Panc1 (cell line): ENCODE results near the gene SLC31A2. TPM values are rescaled to one million over a fixed set of nuclear protein-coding genes. Genes with fewer than 3 reads are reported as not detected.

Source experiments
- ATAC-seq: fragments of 200-7000 bp; cut with Tn5 transposase; 2 replicates; pipeline ENCODE4 v1.9.1; 2020; ENCODE audit warnings: mild to moderate bottlenecking, moderate library complexity
- BruUV-seq: library from RNA; stranded (reverse); fragments of 400-500 nt; replicated peaks from 2 replicates; lab custom pipeline; 2021; lab: Mats Ljungman, UMichigan
- CTCF ChIA-PET: fragments of 300-600 bp; sonication (Branson Sonifier 250); formaldehyde crosslinking; loops from one replicate; lab custom pipeline; 2022; ENCODE audit warnings: antibody characterized with exemption; lab: Charles Lee
- POLR2A ChIA-PET: fragments of 300-600 bp; sonication (Branson Sonifier 250); formaldehyde crosslinking; loops from one replicate; lab custom pipeline; 2022; ENCODE audit warnings: antibody characterized with exemption; lab: Charles Lee
- DNase-seq: peaks from one replicate; pipeline ENCODE4 v3.0.0-alpha.2; 2010; ENCODE audit warnings: low read depth, low spot score
- H3K27ac ChIP-seq: 2 replicates; pipeline ENCODE4 v1.5.1; 2011; ENCODE audit warnings: mild to moderate bottlenecking, low read length, inconsistent platforms
- H3K27me3 ChIP-seq: fragments of 200-500 bp; sonication (Bioruptor generic); 2 replicates; pipeline ENCODE4 v1.6.0; 2014; ENCODE audit warnings: low read length, inconsistent platforms; ENCODE audit not compliant: control insufficient read depth, insufficient read depth
- H3K36me3 ChIP-seq: fragments of 200-500 bp; sonication (Bioruptor generic); 2 replicates; pipeline ENCODE4 v1.5.1; 2014; ENCODE audit warnings: inconsistent platforms, mild to moderate bottlenecking, low read length, moderate library complexity; ENCODE audit not compliant: control insufficient read depth, insufficient read depth
- H3K4me1 ChIP-seq: 2 replicates; pipeline ENCODE4 v1.5.1; 2011; ENCODE audit warnings: inconsistent platforms, mild to moderate bottlenecking, low read length, moderate library complexity; ENCODE audit not compliant: control insufficient read depth, insufficient read depth
- H3K4me3 ChIP-seq, 2 experiments: 2 replicates each; pipeline ENCODE4 v1.5.1; 2011 to 2012; ENCODE audit warnings: low read depth in 2 of 2, low read length in 2 of 2, mild to moderate bottlenecking in 2 of 2, inconsistent platforms in 1 of 2, moderate library complexity in 1 of 2
- H3K9me3 ChIP-seq: fragments of 200-500 bp; sonication (Bioruptor generic); 2 replicates; pipeline ENCODE4 v1.5.1; 2014; ENCODE audit warnings: low read depth, mild to moderate bottlenecking, inconsistent platforms, low read length, moderate library complexity; ENCODE audit not compliant: control insufficient read depth, insufficient read depth
- CTCF ChIP-seq: fragments of 450-650 bp; IDR thresholded peaks from 2 replicates; pipeline ENCODE4 v1.5.1; 2017; ENCODE audit warnings: mild to moderate bottlenecking
- POLR2AphosphoS5 ChIP-seq: IDR thresholded peaks from 2 replicates; pipeline ENCODE4 v1.6.1; 2012; ENCODE audit warnings: mild to moderate bottlenecking, low read depth, low read length, moderate library complexity
- REST ChIP-seq, 2 experiments: IDR thresholded peaks; 2 replicates each; pipeline ENCODE4 v1.6.1; 2011 to 2012; ENCODE audit warnings: low read depth in 2 of 2, control low read depth in 1 of 2, low read length in 1 of 2, mild to moderate bottlenecking in 1 of 2, moderate library complexity in 1 of 2; ENCODE audit not compliant: insufficient read depth in 1 of 2
- SIN3A ChIP-seq: IDR thresholded peaks from 2 replicates; pipeline ENCODE4 v1.6.1; 2012; ENCODE audit warnings: low read depth, mild to moderate bottlenecking, low read length, moderate library complexity, borderline replicate concordance; ENCODE audit not compliant: insufficient read depth
- TCF7L2 ChIP-seq: IDR thresholded peaks from 2 replicates; pipeline ENCODE4 v1.6.1; 2011; ENCODE audit warnings: mild to moderate bottlenecking, low read depth, low read length, inconsistent platforms
- in situ Hi-C: cut with HindIII; loops from 2 replicates; pipeline ENCODE4 v1.10.0; 2016; ENCODE audit warnings: low sequenced_read_pairs, low pct_unique_long_range_greater_than_20kb
- intact Hi-C: fragments of 100-400 bp; cut with micrococcal nuclease; formaldehyde crosslinking; loops from one replicate; pipeline ENCODE4 v1.10.0; 2022; ENCODE audit not compliant: unreplicated experiment
- total RNA-seq: library from RNA; stranded (reverse); gene quantifications from one replicate; pipeline ENCODE4 v1.2.1, GENCODE V29; 2021; ENCODE audit not compliant: unreplicated experiment

The SLC31A2 gene
- total RNA-seq, 1 experiment from 2014 or later: 5.3 TPM

- no peak for DNase-seq
- POLR2A ChIA-PET: no interaction called here
- CTCF ChIA-PET: no interaction called here
- H3K27ac ChIP-seq: no peak overlapping the region
- no peaks in the 10 kb centered on the region; the same call in 1 of the 2 replicates for H3K4me1 ChIP-seq
- no peaks in the 10 kb centered on the region for H3K9me3 ChIP-seq
- TF ChIP-seq CTCF (no peak), TCF7L2 (no peak), POLR2AphosphoS5 (no peak), SIN3A (no peak), REST (IDR thresholded peaks at IDR 0.05; ENCODE audit: insufficient read depth in 1 of 2, low read depth in 2 of 2, low read length in 1 of 2) (no peak)
- intact Hi-C loops: no loop called here
- no peak for ATAC-seq
- no peak overlapping the region for H3K4me3 ChIP-seq
- no peaks in the 10 kb centered on the region for H3K36me3 ChIP-seq
- in situ Hi-C loops: no loop called here
- BruUV-seq: no TSS peak
- no peaks in the 10 kb centered on the region for H3K27me3 ChIP-seq
These were observed 60.0 kb downstream of the SLC31A2 start for GRCh38 chr9:113210815-113211214.

Other genes starting within 250 kb of the SLC31A2 start
- gene ZNF883, start 138.8 kb upstream of the SLC31A2 start, total RNA-seq: not detected
- gene ZFP37, start 94.3 kb upstream of the SLC31A2 start, total RNA-seq: 1.1 TPM
- 17.6 TPM for gene FKBP15, start 70.3 kb downstream of the SLC31A2 start, total RNA-seq
- 17.6 TPM for gene SLC31A1, start 70.5 kb downstream of the SLC31A2 start, total RNA-seq
- 19.4 TPM for gene CDC26, start 124.6 kb downstream of the SLC31A2 start, total RNA-seq
- 28.9 TPM for gene PRPF4, start 124.7 kb downstream of the SLC31A2 start, total RNA-seq
- gene RNF183, start 152.4 kb downstream of the SLC31A2 start, total RNA-seq: not detected
- gene WDR31, start 189.3 kb downstream of the SLC31A2 start, total RNA-seq: 0.80 TPM
- gene BSPRY, start 198.5 kb downstream of the SLC31A2 start, total RNA-seq: 0.13 TPM
- gene HDHD3, start 226.0 kb downstream of the SLC31A2 start, total RNA-seq: 14.5 TPM